ENCODE results near the gene DOCK9.

GRCh38 chr13:98746968-98747367, 230.9 kb downstream of the DOCK9 start:
- TF ChIP-seq CTCF (IDR thresholded peaks at IDR 0.05; ENCODE audit: low read length) (no peak), EZH2 (IDR thresholded peaks at IDR 0.05; ENCODE audit: borderline replicate concordance, low read length) (no peak)
